GM13976 (cell line): Measurements from ENCODE around the gene FES.

Experiments
- DNase-seq: peaks from one replicate; pipeline ENCODE4 v3.0.0; 2012; ENCODE audit warnings: low spot score
- CTCF ChIP-seq: IDR thresholded peaks from 2 replicates; pipeline ENCODE4 v1.5.1; 2012; ENCODE audit warnings: borderline replicate concordance, mild to moderate bottlenecking; ENCODE audit not compliant: insufficient read depth; ENCODE audit errors: extremely low read depth, missing control alignments, control extremely low read depth
- in situ Hi-C: fragments of 300-500 bp; cut with MboI; formaldehyde crosslinking; loops from one replicate; pipeline ENCODE4 v1.12.0; 2022; ENCODE audit warnings: low sequenced_read_pairs, mixed read lengths, inconsistent platforms; ENCODE audit not compliant: unreplicated experiment

The FES gene

GRCh38 chr15:90889736-90890456 lies 5.6 kb downstream of the FES start:
- DNase-seq = no peak
- TF ChIP-seq CTCF = no peak
- in situ Hi-C loops = loop anchor here (5.0 to 25.0 kb wide), 4 partner anchors 195 to 578 kb away; no protein-coding TSS in a partner anchor

- in situ Hi-C loops = loop anchor here (25.0 kb wide), 2 partner anchors 404 to 579 kb away; no protein-coding TSS in a partner anchor
- TF ChIP-seq CTCF = no peak
- no peak for DNase-seq
Observed at GRCh38 chr15:90890839-90891238, 6.5 kb downstream of the FES start.

GRCh38 chr15:90891346-90891949 lies 7.1 kb downstream of the FES start:
- no peak for DNase-seq
- in situ Hi-C loops = loop anchor here (25.0 kb wide), 2 partner anchors 404 to 579 kb away; no protein-coding TSS in a partner anchor
- no peak for TF ChIP-seq CTCF

GRCh38 chr15:90892023-90892422 lies 7.7 kb downstream of the FES start:
- in situ Hi-C loops = loop anchor here (25.0 kb wide), 2 partner anchors 405 to 580 kb away; no protein-coding TSS in a partner anchor

GRCh38 chr15:90892498-90893174 lies 8.3 kb downstream of the FES start:
- no peak for DNase-seq
- in situ Hi-C loops = loop anchor here (25.0 kb wide), 2 partner anchors 405 to 580 kb away; no protein-coding TSS in a partner anchor
- no peak for TF ChIP-seq CTCF

More at GRCh38 chr15:90892023-90892422, 7.7 kb downstream of the FES start:
- no peak for DNase-seq
- no peak for TF ChIP-seq CTCF
